GM19193 (cell line): ENCODE measurements around the gene WNT5A.

Experiments used
- POLR2A ChIP-seq: IDR thresholded peaks from 4 replicates; pipeline ENCODE4 v1.6.1; 2011; ENCODE audit not compliant: insufficient read depth, insufficient read length; ENCODE audit errors: extremely low read depth

Gene WNT5A

DNA sequence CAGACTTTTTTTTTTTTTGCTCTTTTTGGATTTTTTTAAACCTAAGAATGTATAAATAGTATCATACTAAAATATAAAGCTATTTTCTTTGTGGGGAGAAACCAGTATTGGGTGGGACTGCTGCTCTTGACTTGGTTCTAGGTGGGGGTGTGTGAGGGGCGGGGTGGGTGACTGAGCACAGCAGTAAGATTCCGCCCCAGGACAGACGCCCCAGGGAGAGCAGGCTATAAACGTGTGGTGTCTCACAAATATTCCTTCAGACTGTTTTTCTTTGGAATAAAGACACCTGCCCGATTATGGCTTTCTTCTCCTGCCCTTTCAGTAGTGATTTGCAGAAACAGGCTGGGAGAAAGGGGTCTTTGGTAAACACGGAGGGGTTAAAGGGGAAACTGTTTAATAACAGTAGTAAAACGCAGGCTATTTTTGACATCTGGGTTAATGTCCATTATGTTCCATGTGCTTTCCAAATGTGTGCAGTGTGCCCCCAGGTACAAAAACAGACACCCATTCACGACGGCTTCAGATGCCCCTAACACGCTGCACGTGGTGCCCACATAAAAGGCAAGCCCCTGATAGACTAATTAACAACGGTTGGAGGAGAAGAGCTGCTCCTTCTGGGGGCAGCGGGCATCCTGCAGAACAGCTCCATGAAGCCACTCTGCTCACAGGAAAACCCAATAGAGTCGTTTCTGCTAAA, 28.6 kb upstream of the WNT5A start:
- no peak for TF ChIP-seq POLR2A

DNA sequence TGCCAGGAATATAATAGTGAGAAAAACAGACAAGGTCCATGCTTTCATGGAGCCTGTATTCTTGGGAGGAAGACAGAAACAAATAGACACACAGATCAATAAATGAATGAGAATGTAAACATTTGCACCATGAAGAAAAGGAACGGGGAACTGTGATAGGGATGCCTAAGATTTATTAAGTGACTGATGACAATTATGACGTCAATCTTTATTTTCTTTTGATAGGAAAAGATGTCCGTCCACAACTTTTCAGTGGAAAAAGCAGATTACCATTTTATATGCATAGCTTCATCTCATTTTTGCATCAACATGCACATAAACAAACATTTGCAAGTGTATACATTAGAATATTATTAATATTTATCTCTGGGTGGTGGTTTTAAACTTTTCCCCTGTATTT, 27.9 kb upstream of the WNT5A start:
- TF ChIP-seq POLR2A: no peak

GRCh38 chr3:55512571-55513343, 25.7 kb upstream of the WNT5A start:
- TF ChIP-seq POLR2A: no peak

DNA sequence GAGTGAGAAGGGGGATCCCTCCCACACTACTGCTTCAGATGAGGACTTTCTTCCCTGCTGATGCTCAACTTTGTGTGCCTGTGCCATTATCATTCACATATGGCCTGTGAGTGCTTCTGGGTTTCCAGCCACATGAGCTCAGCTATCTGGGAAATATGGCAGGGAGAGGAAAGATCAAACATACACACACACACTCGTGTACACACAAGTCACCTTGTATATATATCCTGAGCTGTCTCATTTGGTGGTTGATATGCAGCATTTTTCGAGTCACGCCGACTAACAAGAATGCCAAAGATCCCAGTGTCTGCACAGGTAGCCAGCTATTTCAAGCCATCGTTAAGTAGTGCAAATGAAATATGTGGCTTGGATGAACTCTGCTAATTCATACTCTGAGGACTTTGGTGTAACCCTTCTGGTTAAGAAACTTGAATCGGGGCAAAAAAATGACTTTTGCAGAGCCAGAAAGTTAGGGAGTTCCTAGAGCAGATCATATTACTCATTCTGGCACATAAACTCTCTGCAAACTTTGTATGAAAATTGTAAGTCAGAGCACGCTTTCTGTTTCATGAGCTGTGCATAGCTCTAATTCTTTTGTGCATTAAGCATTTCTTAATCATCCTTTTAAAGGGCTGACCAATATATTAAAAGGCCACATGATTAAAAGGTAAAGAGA, 24.9 kb upstream of the WNT5A start:
- no peak for TF ChIP-seq POLR2A

DNA sequence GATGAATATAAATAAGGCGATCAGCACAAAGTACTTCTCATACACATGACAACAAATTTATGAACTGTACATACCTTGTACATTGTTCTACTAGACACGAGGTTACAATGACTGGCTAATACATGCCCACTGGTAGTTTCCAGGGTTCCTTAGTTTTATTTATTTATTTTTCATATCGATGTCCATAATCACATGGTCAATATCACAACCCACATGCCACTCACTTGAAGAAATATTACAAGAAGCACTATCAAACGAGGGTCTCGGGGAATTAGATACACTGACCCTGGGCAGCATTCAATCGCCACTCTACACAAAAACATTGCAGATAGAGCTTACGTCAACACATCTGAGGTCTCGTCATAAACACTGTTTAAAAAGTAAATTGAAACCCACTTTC, 21.2 kb upstream of the WNT5A start:
- no peak for TF ChIP-seq POLR2A

- TF ChIP-seq POLR2A: no peak
Measured at GRCh38 chr3:55507808-55508207, 20.7 kb upstream of the WNT5A start.

DNA sequence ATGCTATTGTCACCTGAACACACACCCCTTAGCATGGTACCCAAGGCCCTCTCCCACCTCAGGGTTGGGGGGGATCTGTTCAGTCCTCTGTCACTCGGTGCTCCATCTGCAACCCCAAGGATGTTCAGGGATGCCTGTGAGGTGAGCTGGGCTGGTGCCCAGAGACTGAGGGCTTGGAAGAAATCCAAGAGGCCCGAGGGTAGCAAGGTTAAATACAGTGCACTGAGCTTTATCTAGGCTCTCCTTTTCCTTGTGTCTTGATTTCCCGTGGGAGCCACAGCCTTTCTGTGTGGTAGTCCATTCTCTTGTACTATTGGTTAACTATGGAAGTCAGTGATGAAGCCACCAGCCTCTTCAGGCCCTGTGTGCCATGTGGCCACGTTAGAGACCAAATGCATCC, 18.7 kb upstream of the WNT5A start:
- TF ChIP-seq POLR2A: no peak

DNA sequence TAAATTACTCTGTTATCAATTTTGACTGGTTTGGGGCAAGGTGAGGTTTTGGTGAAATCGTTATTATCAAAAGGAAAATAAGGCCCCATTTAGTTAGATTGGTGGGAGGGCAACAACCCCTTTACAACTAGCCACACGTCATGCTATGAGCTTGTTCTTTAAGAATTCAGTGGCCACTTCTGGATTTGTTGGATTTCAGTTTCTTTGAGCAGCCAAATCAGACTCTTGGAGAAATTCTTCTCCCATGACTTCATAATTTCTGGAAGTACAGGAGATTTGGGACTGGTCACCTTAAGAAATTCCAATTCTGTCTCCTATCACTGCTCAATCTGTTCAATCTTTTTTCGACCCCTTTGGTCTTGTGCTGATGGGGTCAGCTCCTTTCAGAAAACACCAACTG, 14.8 kb upstream of the WNT5A start:
- no peak for TF ChIP-seq POLR2A

DNA sequence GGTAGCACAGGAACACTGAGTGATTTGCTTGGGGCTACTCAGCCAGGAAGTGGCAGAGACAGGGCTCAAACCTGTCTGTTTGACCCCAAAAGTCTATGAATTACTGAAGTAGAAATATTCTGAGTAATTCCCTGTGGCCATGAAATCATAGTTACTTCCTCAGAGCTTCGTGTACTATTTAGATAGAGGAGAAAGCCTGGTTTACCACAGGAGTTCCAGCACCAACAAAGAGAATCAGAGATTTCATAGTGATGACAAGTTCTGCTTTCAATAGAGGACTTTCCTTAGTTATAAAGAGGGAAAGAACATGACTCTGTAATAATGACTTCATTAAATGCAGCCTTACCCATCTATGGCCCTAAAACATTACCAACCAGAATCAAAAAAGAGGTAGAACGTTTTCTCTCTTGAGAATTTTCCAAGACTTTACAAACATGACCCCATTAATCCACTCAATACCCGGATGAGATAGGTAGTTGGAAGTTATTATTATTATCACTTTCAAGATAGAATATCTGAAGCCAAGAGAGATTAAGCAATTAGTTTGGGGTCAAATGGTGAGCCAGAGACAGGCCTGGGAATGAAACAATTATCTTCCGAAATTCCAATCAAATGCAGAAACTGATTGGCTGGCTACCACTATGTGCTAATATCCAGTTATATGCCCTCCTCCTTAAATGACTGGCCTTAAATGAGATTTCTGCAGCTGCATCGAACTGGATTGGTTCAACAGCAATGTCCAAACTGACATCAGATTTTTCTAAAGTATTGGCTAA, 13.6 kb upstream of the WNT5A start:
- no peak for TF ChIP-seq POLR2A

- no peak for TF ChIP-seq POLR2A
Measured at GRCh38 chr3:55498520-55498919, 11.4 kb upstream of the WNT5A start.

DNA sequence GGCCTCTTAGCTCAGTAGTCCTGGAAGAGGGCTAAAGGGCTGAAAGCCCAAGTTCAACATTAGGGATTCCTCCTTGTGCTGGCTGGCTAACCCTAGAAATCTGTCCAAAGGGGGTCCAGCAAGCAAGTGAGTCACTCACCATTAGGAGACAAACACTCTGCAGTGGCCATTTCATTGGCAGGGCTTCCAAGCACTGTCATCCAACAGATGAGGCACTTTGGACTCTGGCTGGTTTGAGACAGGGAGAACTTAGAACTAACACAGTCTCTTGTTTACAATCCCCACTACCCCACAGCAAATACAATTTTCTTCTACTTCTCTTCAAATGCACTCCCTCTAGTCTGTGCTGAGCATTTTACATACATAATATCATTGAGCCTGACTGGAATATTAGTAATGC, 10.1 kb upstream of the WNT5A start:
- no peak for TF ChIP-seq POLR2A

DNA sequence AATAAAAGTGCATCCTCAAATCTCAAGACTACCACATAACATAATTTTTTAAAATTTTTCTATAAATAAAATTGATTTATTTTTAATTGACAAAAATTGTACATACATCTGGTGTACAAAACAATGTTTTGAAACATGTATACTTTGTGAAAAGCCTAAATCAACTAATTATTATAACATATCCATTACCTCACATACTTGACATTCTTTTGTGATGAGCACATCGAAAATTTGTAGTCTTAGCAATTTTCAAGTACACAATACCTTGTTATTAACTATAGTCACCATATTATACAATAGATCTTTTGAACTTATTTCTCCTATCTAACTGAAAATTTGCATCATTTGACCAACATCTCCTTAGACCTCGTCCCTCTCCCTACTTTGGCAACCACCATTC, 7.9 kb upstream of the WNT5A start:
- TF ChIP-seq POLR2A: no peak

DNA sequence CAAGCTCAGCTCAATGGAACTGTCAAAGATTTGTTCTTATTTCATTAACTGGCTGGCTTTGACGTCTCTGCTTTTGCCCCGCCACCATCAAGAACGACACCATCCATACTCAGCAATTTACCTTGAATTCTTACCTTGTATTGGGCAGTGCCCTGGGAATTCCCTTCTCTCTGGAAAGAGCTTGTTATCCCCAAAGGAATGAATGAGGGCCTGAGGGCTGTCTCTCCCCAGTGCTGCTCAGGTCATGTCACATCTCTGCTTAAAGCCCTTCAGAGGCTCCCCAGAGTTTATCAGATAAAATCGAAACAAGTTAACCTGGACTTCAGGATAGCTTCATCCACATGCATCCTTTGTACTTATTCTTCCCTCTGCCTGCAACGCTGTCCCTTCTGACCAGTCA, 5.9 kb upstream of the WNT5A start:
- no peak for TF ChIP-seq POLR2A

DNA sequence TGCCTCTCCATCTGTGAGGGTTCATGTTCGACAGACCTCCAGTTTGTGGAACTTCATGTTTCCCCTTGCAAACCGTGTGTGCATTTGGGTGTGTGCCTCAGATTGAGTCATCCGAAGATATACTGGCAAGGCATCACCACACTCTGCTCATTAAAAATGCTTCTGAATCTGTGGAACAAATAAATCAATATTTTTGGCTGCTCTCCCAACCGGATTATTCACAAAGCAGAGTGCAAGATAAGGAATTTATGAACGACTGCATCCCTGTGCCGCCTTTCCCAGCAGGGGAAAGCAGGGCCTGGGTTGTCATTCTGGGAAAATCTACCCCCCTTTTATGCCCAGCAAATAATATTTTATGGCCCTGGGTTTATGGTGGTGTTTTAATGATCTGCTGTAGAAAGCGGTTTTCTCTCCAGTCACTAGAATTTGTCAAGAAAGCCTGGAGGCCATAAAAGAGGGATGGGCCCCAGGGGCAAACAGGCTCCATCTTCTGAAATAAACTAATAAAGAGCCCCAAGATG, 4.2 kb upstream of the WNT5A start:
- no peak for TF ChIP-seq POLR2A
